ENCODE data around the gene PSME1. TPM values are rescaled to one million over a fixed set of nuclear protein-coding genes. Genes with fewer than 3 reads are reported as not detected.

PSME1 gene
- total RNA-seq, 4 donors from 2014 or later: 100 to 256 (median 116) TPM

- Histone ChIP-seq H3K4me3 (peak overlapping the region; percentile 90 to 96 (median 94)), H3K27ac (peak overlapping the region; percentile 96 to 98 (median 98)), H3K27me3 (no peaks in the 10 kb centered on the region), H3K4me1 (peaks cover 18 to 30% (median 21%) of the 10 kb centered on the region in 3 donors), H3K36me3 (peaks cover 0 to 30% (median 0%) of the 10 kb centered on the region in 3 donors), H3K9me3 (no peaks in the 10 kb centered on the region)
- peak in 1 of 4 donors; percentile 26 for TF ChIP-seq POLR2A (IDR thresholded peaks at IDR 0.05)
- no peak for TF ChIP-seq CTCF (IDR thresholded peaks at IDR 0.05)
- no peak for DNase-seq
- intact Hi-C loops (cut with DNase I): no loop called here
- 52 to 62% methylated on average over 7 to 9 of the region's 12 CpGs for WGBS, 2 donors
These were observed 40.5 kb upstream of the PSME1 start for GRCh38 chr14:24095271-24096068.

- 87 to 91% methylated on average over 3 to 4 of the region's 8 CpGs for WGBS, 2 donors
- Histone ChIP-seq H3K27ac (no peak overlapping the region), H3K4me1 (peaks cover 18 to 30% (median 21%) of the 10 kb centered on the region in 3 donors), H3K9me3 (no peaks in the 10 kb centered on the region), H3K27me3 (no peaks in the 10 kb centered on the region), H3K36me3 (peaks cover 0 to 42% (median 0%) of the 10 kb centered on the region in 3 donors), H3K4me3 (no peak overlapping the region)
- intact Hi-C loops (cut with DNase I): no loop called here
- DNase-seq: no peak
- TF ChIP-seq CTCF (IDR thresholded peaks at IDR 0.05) (no peak), POLR2A (IDR thresholded peaks at IDR 0.05) (no peak)
These were observed 39.3 kb upstream of the PSME1 start for GRCh38 chr14:24096545-24097181.

- H3K27ac ChIP-seq: no peak overlapping the region
- H3K4me3 ChIP-seq: no peak overlapping the region
- WGBS, 2 donors: 74 to 93% methylated on average over 4 to 8 of the region's 16 CpGs
- no peaks in the 10 kb centered on the region for H3K27me3 ChIP-seq
- peaks cover 15 to 20% (median 19%) of the 10 kb centered on the region in 3 donors for H3K4me1 ChIP-seq
- TF ChIP-seq POLR2A (IDR thresholded peaks at IDR 0.05) (no peak), CTCF (IDR thresholded peaks at IDR 0.05) (no peak)
- no peak for DNase-seq
- peaks cover 0 to 53% (median 6%) of the 10 kb centered on the region in 3 donors for H3K36me3 ChIP-seq
- H3K9me3 ChIP-seq: no peaks in the 10 kb centered on the region
- intact Hi-C loops (cut with DNase I): no loop called here
These were observed 37.6 kb upstream of the PSME1 start for GRCh38 chr14:24098229-24098926.

- TF ChIP-seq POLR2A (IDR thresholded peaks at IDR 0.05) (no peak), CTCF (IDR thresholded peaks at IDR 0.05) (no peak)
- WGBS, 2 donors: 82 to 89% methylated on average over 5 of the region's 17 CpGs
- intact Hi-C loops (cut with DNase I): no loop called here
- Histone ChIP-seq H3K9me3 (no peaks in the 10 kb centered on the region), H3K4me1 (peaks cover 11 to 14% (median 12%) of the 10 kb centered on the region in 3 donors), H3K27me3 (no peaks in the 10 kb centered on the region), H3K4me3 (no peak overlapping the region), H3K36me3 (peaks cover 0 to 60% (median 6%) of the 10 kb centered on the region in 3 donors), H3K27ac (no peak overlapping the region)
- no peak for DNase-seq
These were observed 36.8 kb upstream of the PSME1 start for GRCh38 chr14:24098927-24099813.
